ENCODE results near the gene FMN2. TPM values are rescaled to one million over a fixed set of nuclear protein-coding genes. Genes with fewer than 3 reads are reported as not detected.

The FMN2 gene
- total RNA-seq, 1 donor = 35.0 TPM

DNA sequence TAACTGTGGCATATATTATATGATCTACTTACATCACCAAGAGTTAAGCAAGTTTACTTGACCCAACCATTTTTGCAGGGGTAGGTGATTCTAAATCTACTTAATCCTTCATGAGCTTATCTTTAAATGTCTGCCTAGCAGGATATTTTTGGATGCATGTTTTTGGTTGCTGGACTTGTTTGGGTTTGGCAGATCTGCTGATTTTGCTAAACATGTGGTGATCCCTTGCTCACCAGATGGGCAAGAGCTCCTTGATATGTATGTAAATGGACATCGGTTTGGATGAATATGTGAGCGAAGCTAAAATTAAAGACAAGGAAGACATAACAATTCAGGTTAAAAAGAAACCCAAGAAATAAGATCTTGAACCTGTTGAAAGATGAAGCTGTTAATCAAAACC is 36.7 kb downstream of the FMN2 start:
- TF ChIP-seq, protein P1, sequence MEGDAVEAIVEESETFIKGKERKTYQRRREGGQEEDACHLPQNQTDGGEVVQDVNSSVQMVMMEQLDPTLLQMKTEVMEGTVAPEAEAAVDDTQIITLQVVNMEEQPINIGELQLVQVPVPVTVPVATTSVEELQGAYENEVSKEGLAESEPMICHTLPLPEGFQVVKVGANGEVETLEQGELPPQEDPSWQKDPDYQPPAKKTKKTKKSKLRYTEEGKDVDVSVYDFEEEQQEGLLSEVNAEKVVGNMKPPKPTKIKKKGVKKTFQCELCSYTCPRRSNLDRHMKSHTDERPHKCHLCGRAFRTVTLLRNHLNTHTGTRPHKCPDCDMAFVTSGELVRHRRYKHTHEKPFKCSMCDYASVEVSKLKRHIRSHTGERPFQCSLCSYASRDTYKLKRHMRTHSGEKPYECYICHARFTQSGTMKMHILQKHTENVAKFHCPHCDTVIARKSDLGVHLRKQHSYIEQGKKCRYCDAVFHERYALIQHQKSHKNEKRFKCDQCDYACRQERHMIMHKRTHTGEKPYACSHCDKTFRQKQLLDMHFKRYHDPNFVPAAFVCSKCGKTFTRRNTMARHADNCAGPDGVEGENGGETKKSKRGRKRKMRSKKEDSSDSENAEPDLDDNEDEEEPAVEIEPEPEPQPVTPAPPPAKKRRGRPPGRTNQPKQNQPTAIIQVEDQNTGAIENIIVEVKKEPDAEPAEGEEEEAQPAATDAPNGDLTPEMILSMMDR (IDR thresholded peaks at IDR 0.05; ENCODE audit: insufficient read depth, low read depth, low read length) = no peak
- peak; percentile 28 for DNase-seq (ENCODE audit: low read depth)
- no peak overlapping the region for H3K4me3 ChIP-seq (ENCODE audit: low read depth, low read length)

DNA sequence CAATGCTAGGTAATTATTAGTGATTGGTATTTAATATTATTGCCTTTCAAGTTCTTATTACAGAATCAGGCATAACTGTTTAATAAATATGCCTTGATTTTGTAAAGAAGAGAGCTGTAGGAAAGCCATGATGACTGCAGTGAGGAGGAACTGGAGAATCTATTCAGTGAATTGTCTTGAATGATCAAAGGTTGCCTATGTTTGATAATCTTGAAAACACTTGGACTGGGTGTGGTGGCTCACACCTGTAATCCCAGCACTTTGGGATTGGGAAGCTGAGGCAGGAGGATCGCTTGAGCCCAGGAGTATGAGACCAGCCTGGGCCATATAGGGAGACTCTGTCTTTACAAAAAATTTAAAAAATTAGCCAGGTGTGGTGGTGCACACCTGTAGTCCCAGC is 42.4 kb downstream of the FMN2 start:
- no peak overlapping the region for H3K4me3 ChIP-seq (ENCODE audit: low read depth, low read length)
- TF ChIP-seq, protein P1 (IDR thresholded peaks at IDR 0.05; ENCODE audit: insufficient read depth, low read depth, low read length) = no peak
- no peak for DNase-seq (ENCODE audit: low read depth)

DNA sequence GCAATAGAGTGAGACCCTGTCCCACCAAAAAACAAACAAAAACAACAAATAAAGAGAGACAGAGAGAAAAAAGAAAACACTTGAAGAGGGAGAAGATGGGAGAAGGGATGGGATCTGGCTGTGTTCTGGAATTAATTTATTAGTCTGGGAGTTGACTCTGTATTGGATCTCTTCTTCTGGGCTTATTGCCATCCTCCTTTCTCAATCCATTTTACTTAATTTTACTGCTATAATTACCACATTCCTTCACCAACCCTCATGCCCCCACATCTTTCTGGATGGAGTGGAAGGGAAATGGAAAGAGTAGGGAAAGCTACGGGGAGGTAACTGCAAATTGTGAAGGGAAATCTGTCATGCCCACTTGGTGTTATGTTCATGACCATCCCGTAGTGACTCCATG is 42.9 kb downstream of the FMN2 start:
- no peak for DNase-seq (ENCODE audit: low read depth)
- H3K4me3 ChIP-seq (ENCODE audit: low read depth, low read length) = no peak overlapping the region
- TF ChIP-seq, protein P1 (IDR thresholded peaks at IDR 0.05; ENCODE audit: insufficient read depth, low read depth, low read length) = no peak

DNA sequence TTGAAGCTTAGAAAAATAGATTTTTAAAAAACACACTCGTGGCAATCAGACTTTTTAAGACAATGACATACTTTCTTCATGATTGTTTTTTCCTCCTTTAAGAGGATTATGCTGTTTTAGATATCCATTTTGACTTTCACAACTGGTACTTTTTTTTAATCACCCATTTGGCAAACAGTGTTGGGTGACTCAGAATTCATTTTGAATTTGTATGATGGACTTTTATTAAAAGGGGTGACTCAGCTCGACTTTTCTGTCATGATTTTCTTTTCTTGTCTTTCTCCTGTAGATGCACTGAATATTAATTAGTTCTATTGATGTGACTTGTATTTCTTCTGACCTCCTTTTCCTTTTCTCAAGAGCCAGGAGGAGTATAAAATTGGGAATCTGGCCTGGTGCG is 44.7 kb downstream of the FMN2 start:
- no peak for DNase-seq (ENCODE audit: low read depth)
- TF ChIP-seq, protein P1 (IDR thresholded peaks at IDR 0.05; ENCODE audit: insufficient read depth, low read depth, low read length) = no peak
- H3K4me3 ChIP-seq (ENCODE audit: low read depth, low read length) = no peak overlapping the region

DNA sequence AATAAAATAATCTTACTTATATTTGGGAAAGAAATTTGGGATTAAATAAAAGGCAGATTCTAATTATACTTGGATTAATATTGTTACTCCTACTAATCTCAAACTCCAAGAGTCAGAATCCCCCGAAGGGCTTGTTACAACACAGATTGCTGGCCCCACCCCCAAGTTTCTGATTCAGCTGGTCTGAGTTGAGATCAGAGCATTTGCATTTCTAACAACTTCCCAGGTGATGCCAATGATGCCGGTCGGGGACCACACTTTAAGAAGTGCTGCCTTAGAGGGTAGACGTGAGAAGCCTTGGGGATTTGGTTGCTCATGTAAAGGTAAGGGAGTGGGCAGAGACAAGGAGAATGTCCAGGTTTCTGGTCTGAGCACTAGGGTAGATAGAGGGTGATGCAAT is 47.2 kb downstream of the FMN2 start:
- no peak for DNase-seq (ENCODE audit: low read depth)
- H3K4me3 ChIP-seq (ENCODE audit: low read depth, low read length) = no peak overlapping the region
- TF ChIP-seq, protein P1 (IDR thresholded peaks at IDR 0.05; ENCODE audit: insufficient read depth, low read depth, low read length) = no peak

DNA sequence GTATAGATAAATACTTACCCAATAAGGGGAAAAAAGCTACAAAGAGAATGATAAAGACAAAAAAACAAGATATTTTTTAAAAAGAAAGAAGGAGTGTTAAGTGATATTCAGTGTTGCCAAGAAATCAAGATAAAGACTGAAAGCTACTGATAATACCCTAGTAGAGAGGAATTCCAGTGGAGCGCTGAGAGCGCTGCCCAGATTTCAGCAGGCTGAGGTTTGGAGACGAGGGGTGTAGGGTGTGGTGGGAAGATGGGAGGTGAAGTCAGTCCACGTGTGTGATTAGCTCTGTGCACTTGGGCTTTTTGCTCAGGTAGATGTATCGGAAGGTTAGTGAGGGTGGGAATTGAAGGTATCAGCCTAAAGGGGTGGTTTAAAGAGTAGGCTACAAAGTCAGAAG is 47.8 kb downstream of the FMN2 start:
- TF ChIP-seq, protein P1 (IDR thresholded peaks at IDR 0.05; ENCODE audit: insufficient read depth, low read depth, low read length) = no peak

DNA sequence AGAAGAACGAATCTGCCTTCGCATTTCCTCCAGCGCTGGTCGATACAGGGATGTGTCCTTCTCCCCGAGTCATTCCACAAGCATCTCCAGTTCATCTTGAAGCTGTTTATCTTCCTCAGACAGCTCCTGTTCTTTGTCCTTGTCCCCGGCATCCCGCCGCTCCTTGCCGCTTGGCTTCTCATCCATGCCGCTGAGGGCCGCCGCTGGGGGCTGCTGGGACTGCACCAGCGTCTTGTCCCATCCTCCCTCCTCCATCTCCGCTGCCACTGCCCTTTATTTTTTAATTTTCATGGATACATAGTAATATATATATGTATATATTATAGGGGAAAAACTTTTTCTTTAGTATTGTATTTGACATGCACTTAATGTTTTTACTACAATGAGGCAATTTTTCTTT is 53.4 kb downstream of the FMN2 start:
- TF ChIP-seq, protein P1 (IDR thresholded peaks at IDR 0.05; ENCODE audit: insufficient read depth, low read depth, low read length) = no peak
- no peak overlapping the region for H3K4me3 ChIP-seq (ENCODE audit: low read depth, low read length)
- DNase-seq (ENCODE audit: low read depth) = no peak

More for the DNA sequence above, 47.8 kb downstream of the FMN2 start:
- no peak for DNase-seq (ENCODE audit: low read depth)
- no peak overlapping the region for H3K4me3 ChIP-seq (ENCODE audit: low read depth, low read length)

All from fibroblast of villous mesenchyme (primary cell).